Naive thymus-derived CD4-positive, alpha-beta T cell (primary cell): ENCODE results near the gene KRTAP5-3. TPM values are rescaled to one million over a fixed set of nuclear protein-coding genes. Genes with fewer than 3 reads are reported as not detected.
A peak's percentile ranks its signal among the peaks of the same experiment; 100 is the strongest.

ENCODE experiments used
- ATAC-seq: fragments of 150-1000 bp; cut with Tn5 transposase; 2 replicates; pipeline ENCODE4 v1.10.0; 2021; ENCODE audit warnings: mild to moderate bottlenecking, moderate library complexity
- CTCF ChIA-PET: fragments of 350-600 bp; sonication (Branson Sonifier 250); formaldehyde crosslinking; loops from one replicate; lab custom pipeline; 2021; ENCODE audit warnings: antibody characterized with exemption; lab: Charles Lee
- POLR2A ChIA-PET: fragments of 350-600 bp; sonication (Branson Sonifier 250); formaldehyde crosslinking; loops from one replicate; lab custom pipeline; 2021; ENCODE audit warnings: antibody characterized with exemption, inconsistent platforms; lab: Charles Lee
- DNase-seq, 9 donors: peaks; one replicate each; pipeline versions ENCODE4 v3.0.0 to v3.0.0-alpha.2; 2020 to 2022; ENCODE audit warnings: mixed read lengths in 1 of 9
- H3K27ac ChIP-seq: one replicate; pipeline ENCODE4 v1.7.0; 2013; ENCODE audit warnings: mild to moderate bottlenecking, low read depth, low read length, moderate library complexity
- H3K27me3 ChIP-seq, 2 donors: one replicate each; pipeline ENCODE4 v1.7.0; 2013; ENCODE audit warnings: low read length in 2 of 2, mild to moderate bottlenecking in 2 of 2, moderate library complexity in 2 of 2; ENCODE audit not compliant: control insufficient read depth in 2 of 2, insufficient read depth in 2 of 2
- H3K36me3 ChIP-seq, 3 experiments: 1 replicate in 2 of 3; 2 replicates in 1 of 3; pipeline ENCODE4 v1.7.0; 2013; ENCODE audit warnings: low read length in 3 of 3, mild to moderate bottlenecking in 3 of 3, moderate library complexity in 1 of 3; ENCODE audit not compliant: insufficient read depth in 3 of 3, control insufficient read depth in 2 of 3
- H3K4me1 ChIP-seq, 2 donors: one replicate each; pipeline ENCODE4 v1.7.0; 2013; ENCODE audit warnings: low read length in 2 of 2, mild to moderate bottlenecking in 2 of 2, moderate library complexity in 1 of 2; ENCODE audit not compliant: control insufficient read depth in 2 of 2, insufficient read depth in 2 of 2
- H3K4me3 ChIP-seq: 2 replicates; pipeline ENCODE4 v1.7.0; 2013; ENCODE audit warnings: mild to moderate bottlenecking, low read length
- H3K9me3 ChIP-seq, 3 experiments: 1 replicate in 2 of 3; 2 replicates in 1 of 3; pipeline ENCODE4 v1.7.0; 2013; ENCODE audit warnings: low read length in 3 of 3; ENCODE audit not compliant: control insufficient read depth in 2 of 3
- H3K27ac Mint-ChIP-seq, 9 donors: one replicate each; pipeline ENCODE4 v1.8.0; 2020 to 2022; ENCODE audit warnings: mixed read lengths in 9 of 9, mild to moderate bottlenecking in 8 of 9, moderate library complexity in 5 of 9, inconsistent platforms in 2 of 9
- H3K27me3 Mint-ChIP-seq, 5 donors: one replicate each; pipeline ENCODE4 v1.8.0; 2021 to 2022; ENCODE audit warnings: mixed read lengths in 5 of 5, mild to moderate bottlenecking in 1 of 5
- H3K36me3 Mint-ChIP-seq, 5 donors: one replicate each; pipeline ENCODE4 v1.8.0; 2020 to 2022; ENCODE audit warnings: mixed read lengths in 5 of 5, mild to moderate bottlenecking in 3 of 5, inconsistent platforms in 1 of 5
- H3K4me1 Mint-ChIP-seq, 7 donors: one replicate each; pipeline ENCODE4 v1.8.0; 2020 to 2022; ENCODE audit warnings: mixed read lengths in 7 of 7, mild to moderate bottlenecking in 3 of 7, inconsistent platforms in 1 of 7
- H3K4me3 Mint-ChIP-seq, 10 donors: one replicate each; pipeline ENCODE4 v1.8.0; 2020 to 2022; ENCODE audit warnings: mild to moderate bottlenecking in 10 of 10, mixed read lengths in 10 of 10, moderate library complexity in 6 of 10, inconsistent platforms in 2 of 10
- H3K9me3 Mint-ChIP-seq, 11 donors: one replicate each; pipeline ENCODE4 v1.8.0; 2020 to 2022; ENCODE audit warnings: mixed read lengths in 11 of 11, mild to moderate bottlenecking in 4 of 11, inconsistent platforms in 1 of 11, moderate library complexity in 1 of 11
- intact Hi-C, 2 donors: fragments of 100-400 bp; cut with micrococcal nuclease; formaldehyde crosslinking; loops; one replicate each; pipeline ENCODE4 v1.15.1; 2023
- polyA plus RNA-seq, 2 donors: library from polyadenylated mRNA; unstranded; fragments of 300-500 nt; fragmentation: Illumina TruSeq; gene quantifications; one replicate each; pipeline ENCODE4 v1.2.3, GENCODE V29; 2021
- total RNA-seq, 6 experiments: library from RNA in 5 of 6; stranded (reverse) in 5 of 6; gene quantifications; 1 replicate in 5 of 6; 2 replicates in 1 of 6; pipeline ENCODE4 v1.2.3 and lab custom pipeline; 2021 to 2026

KRTAP5-3 gene
- total and polyA plus RNA-seq, 7 experiments from 2014 or later = not detected

GRCh38 chr11:1570896-1571759, 37.1 kb downstream of the KRTAP5-3 start:
- no peaks in the 10 kb centered on the region for H3K27me3 ChIP-seq
- ChIA-PET POLR2A (interaction anchor here (0.7 to 2.2 kb wide), 2 partner anchors 11 to 18 kb away, joined by 3 to 8 read pairs; no protein-coding TSS in a partner anchor), CTCF (interaction anchor here (0.6 kb wide), 1 partner anchor 311 kb away, joined by 3 read pairs; no protein-coding TSS in a partner anchor)
- Mint-ChIP-seq H3K4me1 (peaks cover 2 to 22% (median 9%) of the 10 kb centered on the region in 7 donors), H3K9me3 (no peaks in the 10 kb centered on the region), H3K27ac (peak overlapping the region in 8 of 9 donors; percentile 42 to 91 (median 84)), H3K4me3 (peak overlapping the region; percentile 63 to 89 (median 77)), H3K27me3 (peaks cover 0 to 38% (median 0%) of the 10 kb centered on the region in 5 donors), H3K36me3 (no peaks in the 10 kb centered on the region)
- peak overlapping the region; percentile 87 for H3K27ac ChIP-seq
- no peaks in the 10 kb centered on the region for H3K9me3 ChIP-seq
- ATAC-seq (no peak), DNase-seq (peak in 8 of 9 donors; percentile 27 to 66 (median 59))
- H3K4me3 ChIP-seq = peak overlapping the region; percentile 61
- H3K4me1 ChIP-seq = peaks cover 25 to 32% of the 10 kb centered on the region in 2 donors
- peaks cover 0 to 6% (median 0%) of the 10 kb centered on the region in 3 experiments for H3K36me3 ChIP-seq
- intact Hi-C loops = loop anchor here (5.0 to 10.0 kb wide), 5 partner anchors 34 to 831 kb away; partner anchors contain the start of genes LSP1 (in 1 of the 2), TOLLIP (in 1 of the 2) and TSSC4 (in 1 of the 2)

GRCh38 chr11:1570531-1570895, 37.8 kb downstream of the KRTAP5-3 start:
- no peaks in the 10 kb centered on the region for H3K9me3 Mint-ChIP-seq
- no peaks in the 10 kb centered on the region for H3K27me3 ChIP-seq

GRCh38 chr11:1570001-1570453, 38.2 kb downstream of the KRTAP5-3 start:
- CTCF ChIA-PET = no interaction called here
- peak overlapping the region in 6 of 10 donors; percentile 63 to 89 (median 78) for H3K4me3 Mint-ChIP-seq
- Histone ChIP-seq H3K27ac (no peak overlapping the region), H3K27me3 (no peaks in the 10 kb centered on the region), H3K36me3 (peaks cover 0 to 15% (median 0%) of the 10 kb centered on the region in 3 experiments), H3K4me3 (no peak overlapping the region), H3K9me3 (no peaks in the 10 kb centered on the region), H3K4me1 (peaks cover 25 to 32% of the 10 kb centered on the region in 2 donors)
- DNase-seq (no peak), ATAC-seq (no peak)
- peaks cover 2 to 22% (median 9%) of the 10 kb centered on the region in 7 donors for H3K4me1 Mint-ChIP-seq
- no peaks in the 10 kb centered on the region for H3K36me3 Mint-ChIP-seq
- POLR2A ChIA-PET = interaction anchor here (1.1 to 2.2 kb wide), 2 partner anchors 19 to 23 kb away, joined by 3 to 8 read pairs; no protein-coding TSS in a partner anchor
- intact Hi-C loops = loop anchor here (5.0 to 10.0 kb wide), 5 partner anchors 33 to 832 kb away; partner anchors contain the start of genes LSP1 (in 1 of the 2), TOLLIP (in 1 of the 2) and TSSC4 (in 1 of the 2)
- peaks cover 0 to 28% (median 0%) of the 10 kb centered on the region in 5 donors for H3K27me3 Mint-ChIP-seq
- H3K27ac Mint-ChIP-seq = peak overlapping the region in 6 of 9 donors; percentile 21 to 91 (median 84)
- H3K9me3 Mint-ChIP-seq = no peaks in the 10 kb centered on the region

More at GRCh38 chr11:1570531-1570895, 37.8 kb downstream of the KRTAP5-3 start:
- ChIA-PET POLR2A (interaction anchor here (0.7 to 2.2 kb wide), 3 partner anchors 10 to 24 kb away, joined by 3 to 8 read pairs (median 3); no protein-coding TSS in a partner anchor), CTCF (interaction anchor here (0.6 kb wide), 1 partner anchor 312 kb away, joined by 3 read pairs; no protein-coding TSS in a partner anchor)
- Histone ChIP-seq H3K4me3 (peak overlapping the region; percentile 61), H3K4me1 (peaks cover 25 to 32% of the 10 kb centered on the region in 2 donors), H3K9me3 (no peaks in the 10 kb centered on the region), H3K27ac (peak overlapping the region; percentile 87), H3K36me3 (peaks cover 0 to 12% (median 0%) of the 10 kb centered on the region in 3 experiments)
- intact Hi-C loops = loop anchor here (5.0 to 10.0 kb wide), 5 partner anchors 33 to 832 kb away; partner anchors contain the start of genes LSP1 (in 1 of the 2), TOLLIP (in 1 of the 2) and TSSC4 (in 1 of the 2)
- peaks cover 0 to 33% (median 0%) of the 10 kb centered on the region in 5 donors for H3K27me3 Mint-ChIP-seq
- H3K4me3 Mint-ChIP-seq = peak overlapping the region; percentile 63 to 89 (median 77)
- ATAC-seq = no peak
- DNase-seq = no peak
- peak overlapping the region in 8 of 9 donors; percentile 9 to 91 (median 84) for H3K27ac Mint-ChIP-seq
- H3K4me1 Mint-ChIP-seq = peaks cover 2 to 22% (median 9%) of the 10 kb centered on the region in 7 donors
- no peaks in the 10 kb centered on the region for H3K36me3 Mint-ChIP-seq

GRCh38 chr11:1569251-1569780, 38.9 kb downstream of the KRTAP5-3 start:
- Mint-ChIP-seq H3K9me3 (no peaks in the 10 kb centered on the region), H3K4me3 (peak overlapping the region in 6 of 10 donors; percentile 1 to 76 (median 55)), H3K36me3 (no peaks in the 10 kb centered on the region), H3K27me3 (peaks cover 0 to 25% (median 0%) of the 10 kb centered on the region in 5 donors), H3K27ac (peak overlapping the region in 7 of 9 donors; percentile 24 to 85 (median 57)), H3K4me1 (peaks cover 2 to 22% (median 9%) of the 10 kb centered on the region in 7 donors)
- intact Hi-C loops = no loop called here
- Histone ChIP-seq H3K27me3 (no peaks in the 10 kb centered on the region), H3K36me3 (peaks cover 0 to 15% (median 0%) of the 10 kb centered on the region in 3 experiments), H3K4me1 (peaks cover 25 to 32% of the 10 kb centered on the region in 2 donors), H3K27ac (no peak overlapping the region), H3K4me3 (no peak overlapping the region), H3K9me3 (no peaks in the 10 kb centered on the region)
- DNase-seq = peak in 1 of 9 donors; percentile 11
- POLR2A ChIA-PET = interaction anchor here (1.1 kb wide), 1 partner anchor 23 kb away, joined by 3 read pairs; no protein-coding TSS in a partner anchor
- CTCF ChIA-PET = no interaction called here
- no peak for ATAC-seq

GRCh38 chr11:1568441-1568911, 39.8 kb downstream of the KRTAP5-3 start:
- Histone ChIP-seq H3K36me3 (peaks cover 0 to 21% (median 0%) of the 10 kb centered on the region in 3 experiments), H3K9me3 (no peaks in the 10 kb centered on the region), H3K27me3 (no peaks in the 10 kb centered on the region), H3K4me1 (peaks cover 19 to 26% of the 10 kb centered on the region in 2 donors), H3K4me3 (no peak overlapping the region), H3K27ac (no peak overlapping the region)
- ATAC-seq (peak; percentile 18), DNase-seq (peak in 1 of 9 donors; percentile 28)
- Mint-ChIP-seq H3K27ac (peak overlapping the region in 1 of 9 donors; percentile 62), H3K9me3 (no peaks in the 10 kb centered on the region), H3K4me3 (no peak overlapping the region), H3K27me3 (peaks cover 0 to 17% (median 0%) of the 10 kb centered on the region in 5 donors), H3K36me3 (no peaks in the 10 kb centered on the region), H3K4me1 (peaks cover 2 to 18% (median 5%) of the 10 kb centered on the region in 7 donors)
- ChIA-PET CTCF (no interaction called here), POLR2A (no interaction called here)
- intact Hi-C loops = no loop called here
